Inflammatory macrophage treated with lipopolysaccharide for 1 hour (primary cell): ENCODE measurements around the gene ZNF837.
A peak's percentile ranks its signal among the peaks of the same experiment; 100 is the strongest.
"Not testable (repeated sequence)": the region's sequence is repeated elsewhere in the genome, so short reads cannot be mapped to it uniquely, and the experiment has no call there.

ENCODE experiments used
- DNase-seq, 2 donors: peaks; one replicate each; pipeline ENCODE4 v3.0.0-alpha.2; 2020 to 2022

ZNF837 gene

DNA sequence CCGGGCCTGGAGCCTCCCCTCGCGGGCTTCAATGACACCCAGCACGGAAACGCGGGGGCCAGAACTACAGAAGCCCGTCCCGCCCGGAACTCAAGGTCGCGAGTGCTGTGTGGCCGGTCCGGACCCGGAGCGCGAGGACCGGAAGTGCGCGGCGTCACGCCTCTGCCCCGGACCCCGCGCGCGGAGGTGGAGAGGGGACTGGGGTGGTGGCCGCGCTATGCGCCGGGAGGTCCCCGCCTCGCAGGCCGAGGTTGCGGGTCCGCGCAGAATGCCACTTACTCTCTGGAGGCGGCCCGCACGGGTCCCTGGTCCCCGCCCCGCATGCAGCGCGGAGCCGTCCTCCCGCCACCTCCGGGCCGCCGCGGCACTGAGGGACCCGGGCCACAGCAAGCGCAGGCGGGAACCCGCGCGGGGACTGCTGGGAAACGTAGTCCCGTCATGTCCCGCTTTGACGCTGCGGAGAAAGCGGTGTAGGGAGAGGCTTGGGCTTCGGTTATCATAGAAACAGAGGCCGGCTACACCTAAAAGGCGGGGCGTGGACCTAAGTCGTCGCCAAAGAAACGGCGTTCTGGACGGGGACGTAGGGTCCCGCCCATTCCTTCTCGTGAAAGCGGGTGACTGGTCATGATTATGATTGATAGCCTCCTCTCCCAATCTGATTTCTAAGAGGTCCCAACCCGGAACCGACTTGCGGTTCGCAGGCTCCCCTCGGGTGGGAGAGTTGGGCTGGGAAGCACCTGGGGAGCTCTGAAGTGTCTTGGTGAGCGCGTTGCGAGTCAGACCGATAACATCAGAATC, at the start of gene ZNF837:
Gene ZNF837, minus strand, starts transcription at position 369 of the 798 bp plus-strand sequence. CDS start 11,698 bp downstream, outside the sequence.
- peak; percentile 100 for DNase-seq

DNA sequence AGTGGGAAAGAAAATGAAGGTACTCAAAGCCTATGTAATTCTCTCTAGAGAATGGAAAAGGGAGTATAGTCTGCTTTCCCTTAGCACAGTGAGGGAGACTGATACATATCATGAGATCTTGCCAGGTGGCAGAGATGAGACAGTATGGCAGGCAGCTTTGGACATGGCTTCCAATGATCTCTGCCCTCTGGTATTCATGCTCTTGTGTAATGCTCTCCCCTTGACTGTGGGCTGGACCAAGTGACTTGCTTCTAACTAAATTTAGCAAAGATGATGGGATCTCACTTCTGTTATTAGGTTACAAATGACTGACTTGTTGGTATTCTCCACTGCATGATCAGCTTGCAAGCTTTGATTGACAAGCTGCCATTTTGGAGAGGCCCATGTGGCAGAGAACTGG, 48.9 kb upstream of the ZNF837 start:
- no peak for DNase-seq

DNA sequence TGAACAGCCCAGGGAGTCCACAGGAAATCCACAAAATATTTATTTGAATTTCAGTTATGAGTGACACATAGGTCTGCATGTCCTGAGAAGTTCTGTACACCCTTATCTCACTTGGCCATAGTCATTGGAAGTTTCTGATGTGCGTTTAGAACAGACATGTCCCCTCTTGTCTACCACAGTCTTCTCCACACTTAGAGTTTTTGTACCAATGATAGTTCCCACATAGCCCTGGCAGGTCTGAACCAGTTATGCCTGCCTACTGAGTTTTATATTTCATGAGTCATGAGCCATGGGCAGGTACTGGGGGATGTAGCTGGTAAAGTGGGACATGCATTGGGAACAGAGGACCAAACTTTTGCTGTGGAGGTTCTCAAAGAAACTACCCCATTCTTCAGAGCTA, 47.8 kb upstream of the ZNF837 start:
- DNase-seq: no peak

DNA sequence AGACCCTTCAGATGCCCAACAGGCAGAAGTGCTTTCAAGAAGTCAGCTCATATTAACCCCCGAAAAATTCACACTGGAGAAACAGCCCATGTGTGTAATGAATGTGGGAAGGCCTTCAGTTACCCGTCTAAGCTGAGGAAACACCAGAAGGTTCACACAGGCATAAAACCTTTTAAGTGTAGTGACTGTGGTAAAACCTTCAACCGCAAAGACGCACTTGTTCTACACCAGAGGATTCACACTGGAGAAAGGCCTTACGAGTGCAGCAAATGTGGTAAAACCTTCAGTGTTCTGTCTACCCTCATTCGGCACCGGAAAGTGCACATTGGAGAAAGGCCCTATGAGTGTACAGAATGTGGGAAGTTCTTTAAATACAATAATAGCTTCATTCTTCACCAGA, 36.2 kb upstream of the ZNF837 start:
- DNase-seq: no peak

DNA sequence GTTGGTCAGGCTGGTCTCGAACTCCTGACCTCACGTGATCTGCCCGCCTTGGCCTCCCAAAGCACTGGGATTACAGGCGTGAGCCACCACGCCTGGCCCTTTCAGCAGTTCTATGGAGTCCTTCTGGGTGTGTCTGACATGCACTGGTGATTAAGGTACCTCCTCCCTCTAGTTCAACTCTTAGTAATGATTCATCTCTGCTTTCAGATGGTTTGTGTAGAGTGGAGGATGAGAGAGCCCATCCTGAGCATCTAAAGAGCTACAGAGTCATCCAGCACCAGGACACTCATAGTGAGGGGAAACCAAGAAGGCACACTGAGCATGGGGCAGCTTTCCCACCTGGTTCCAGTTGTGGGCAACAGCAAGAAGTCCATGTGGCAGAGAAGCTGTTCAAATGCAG, 35.8 kb upstream of the ZNF837 start:
- no peak for DNase-seq

DNA sequence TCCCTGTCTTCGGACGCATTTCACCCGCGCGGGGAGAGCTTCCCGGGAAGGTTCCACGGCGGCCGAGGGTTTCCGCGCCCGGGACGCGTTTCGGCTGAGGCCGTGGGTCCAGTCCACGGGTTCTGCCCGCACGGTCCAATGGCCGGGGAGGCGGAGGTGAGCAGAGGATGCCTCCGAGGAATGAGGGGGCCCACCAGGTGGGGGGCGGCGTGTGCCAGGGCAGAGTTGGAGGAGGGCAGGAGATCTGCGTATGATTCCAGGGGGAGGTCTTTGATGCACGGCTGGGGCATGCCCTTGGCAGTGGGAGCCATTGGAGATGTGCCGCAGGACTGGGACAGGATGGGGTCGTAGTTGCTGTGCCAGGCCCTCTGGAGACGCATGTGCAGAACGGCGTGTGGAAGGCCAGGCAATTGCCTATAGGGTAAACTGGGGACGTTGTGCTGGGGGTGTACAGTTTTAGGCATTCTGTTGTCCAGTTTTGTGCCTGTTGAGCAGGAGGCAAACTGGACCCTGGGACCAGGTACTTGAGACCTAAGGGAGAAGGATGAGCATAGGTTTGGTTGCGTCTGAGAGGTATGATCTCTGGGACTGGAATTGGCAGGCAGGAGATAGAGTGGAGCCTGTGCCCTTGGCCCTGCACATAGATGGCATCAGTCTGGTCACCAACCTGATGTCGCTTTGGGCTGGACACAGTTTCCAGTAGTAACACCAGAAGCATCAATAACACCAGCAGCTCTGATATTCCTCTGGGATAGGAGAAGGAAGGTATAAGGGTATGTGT, 28.4 kb upstream of the ZNF837 start:
- DNase-seq: no peak

DNA sequence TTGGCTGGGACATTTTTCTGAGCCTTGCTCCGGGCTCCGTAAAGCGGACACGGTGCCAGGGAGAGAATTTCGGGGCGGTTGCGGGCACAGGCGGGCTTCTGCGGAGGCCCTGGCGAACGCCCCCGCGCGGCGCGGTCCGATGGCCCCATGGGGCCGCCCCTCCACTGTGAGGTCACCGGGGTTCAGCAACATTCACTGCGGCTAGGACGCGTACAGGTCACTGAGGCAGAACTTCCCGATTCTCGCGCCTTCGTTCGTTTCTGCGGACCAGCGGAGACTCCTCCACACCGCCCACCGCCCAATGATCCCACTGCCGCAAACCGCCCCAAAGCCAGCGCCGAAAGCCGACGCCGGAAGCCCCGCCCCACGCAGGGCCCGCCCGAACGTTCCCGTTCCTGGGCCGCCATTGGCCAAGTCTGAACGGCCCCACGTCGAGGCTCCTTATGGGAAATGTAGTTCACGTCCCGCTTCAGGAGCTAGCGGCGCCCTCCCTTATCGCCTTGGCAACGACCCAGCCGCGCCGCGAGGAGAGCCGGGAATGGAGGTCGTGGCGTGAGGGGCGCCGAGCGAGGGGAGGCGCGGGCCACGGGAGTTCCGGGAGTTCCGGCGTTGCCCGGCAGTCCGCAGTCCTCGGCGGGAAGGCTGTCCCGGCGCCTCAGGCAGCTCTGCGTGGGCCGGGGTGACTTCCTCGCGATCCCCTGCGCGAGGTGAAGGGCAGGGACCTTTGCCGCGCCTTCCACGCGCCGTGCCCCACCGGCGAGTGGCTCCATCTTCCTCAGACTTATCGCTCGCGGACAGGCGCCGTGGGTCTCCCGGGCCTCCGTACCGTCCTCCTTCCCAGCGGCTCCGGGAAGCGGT, 27.6 kb upstream of the ZNF837 start, which contains the start of gene ZNF584:
Gene ZNF584, plus strand, starts transcription at position 498 of the 858 bp plus-strand sequence. CDS start 499 bp downstream, outside the sequence.
- peak; percentile 95 to 96 for DNase-seq

DNA sequence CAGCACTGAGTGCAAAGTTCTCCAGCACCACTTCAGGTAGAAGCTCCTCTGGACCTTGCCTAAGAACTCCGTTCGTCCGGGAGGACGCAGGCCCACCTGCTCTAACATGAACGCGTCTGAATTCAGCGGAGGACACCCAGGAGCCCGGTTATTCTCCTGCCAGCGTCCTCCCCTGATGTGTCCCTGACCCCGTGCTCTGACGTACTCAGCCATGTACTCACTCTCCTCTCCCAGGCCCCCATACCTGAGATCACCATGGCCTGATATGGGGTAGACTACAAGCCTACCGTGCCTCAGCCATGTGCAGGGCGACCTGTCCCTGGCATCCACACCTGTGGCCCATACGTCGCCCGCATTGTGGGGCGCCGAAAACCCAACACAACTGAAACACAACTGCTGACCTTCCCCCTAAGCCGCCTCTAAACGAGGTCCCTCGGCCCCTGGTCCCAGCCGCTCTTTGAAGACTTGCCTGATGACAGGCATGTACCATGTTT, 26.9 kb upstream of the ZNF837 start:
- DNase-seq: no peak

DNA sequence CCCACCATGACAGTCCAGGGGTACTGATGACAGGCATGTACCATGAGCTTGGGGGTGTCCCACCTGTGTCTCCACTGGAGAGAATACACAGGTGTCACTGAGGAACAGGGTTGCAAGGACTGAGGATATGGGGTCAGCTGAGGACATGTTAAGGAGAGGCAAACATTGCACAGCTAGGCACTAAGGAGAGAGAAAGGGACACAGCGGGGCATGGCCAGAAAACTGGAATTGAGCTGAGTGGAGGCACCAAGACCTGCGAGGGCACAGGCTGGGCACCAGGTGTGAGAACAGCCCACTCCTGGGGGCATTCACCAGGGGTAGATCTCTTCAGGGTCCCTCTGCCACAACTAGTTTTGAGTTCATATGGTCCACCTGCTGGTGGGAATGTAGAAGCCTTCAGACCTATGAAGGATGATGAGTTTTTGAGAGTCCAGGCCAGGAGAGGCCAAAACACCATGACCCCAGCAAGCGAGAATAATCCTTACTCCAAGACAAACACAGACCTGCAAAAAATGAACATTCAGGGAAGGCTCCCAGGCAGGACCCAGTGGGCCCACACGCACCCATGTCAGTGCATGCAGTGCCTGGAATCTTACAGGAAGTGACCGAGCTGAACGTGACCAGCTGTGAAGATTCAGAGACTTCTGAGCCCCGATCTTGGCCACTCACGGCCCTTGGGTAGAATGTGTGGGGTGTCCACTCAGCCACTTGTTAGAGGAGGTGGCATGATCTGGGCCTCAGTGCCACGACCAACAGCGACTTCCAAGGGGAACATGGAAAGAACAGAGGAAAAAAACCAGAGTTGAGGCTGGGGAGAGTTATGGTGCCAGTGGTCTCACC, 26.2 kb upstream of the ZNF837 start:
- DNase-seq: no peak

DNA sequence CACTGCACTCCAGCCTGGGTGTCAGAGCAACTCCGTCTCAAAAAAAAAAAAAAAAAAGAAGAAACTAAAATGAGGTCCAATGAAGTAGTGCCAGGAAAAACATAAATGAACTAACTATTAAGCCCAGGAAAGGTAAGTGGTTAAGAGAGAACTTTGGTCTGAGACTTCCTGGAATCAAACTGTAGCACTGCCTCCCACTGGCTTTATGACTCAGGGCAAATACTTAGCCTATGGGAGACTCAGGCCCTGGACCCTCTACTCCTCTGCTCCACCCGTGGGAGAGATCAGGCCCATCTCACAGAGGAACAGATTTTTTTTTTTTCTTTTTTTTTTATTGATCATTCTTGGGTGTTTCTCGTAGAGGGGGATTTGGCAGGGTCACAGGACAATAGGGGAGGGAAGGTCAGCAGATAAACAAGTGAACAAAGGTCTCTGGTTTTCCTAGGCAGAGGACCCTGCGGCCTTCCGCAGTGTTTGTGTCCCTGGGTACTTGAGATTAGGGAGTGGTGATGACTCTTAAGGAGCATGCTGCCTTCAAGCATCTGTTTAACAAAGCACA, 23.2 kb upstream of the ZNF837 start:
- not testable (repeated sequence) for DNase-seq

DNA sequence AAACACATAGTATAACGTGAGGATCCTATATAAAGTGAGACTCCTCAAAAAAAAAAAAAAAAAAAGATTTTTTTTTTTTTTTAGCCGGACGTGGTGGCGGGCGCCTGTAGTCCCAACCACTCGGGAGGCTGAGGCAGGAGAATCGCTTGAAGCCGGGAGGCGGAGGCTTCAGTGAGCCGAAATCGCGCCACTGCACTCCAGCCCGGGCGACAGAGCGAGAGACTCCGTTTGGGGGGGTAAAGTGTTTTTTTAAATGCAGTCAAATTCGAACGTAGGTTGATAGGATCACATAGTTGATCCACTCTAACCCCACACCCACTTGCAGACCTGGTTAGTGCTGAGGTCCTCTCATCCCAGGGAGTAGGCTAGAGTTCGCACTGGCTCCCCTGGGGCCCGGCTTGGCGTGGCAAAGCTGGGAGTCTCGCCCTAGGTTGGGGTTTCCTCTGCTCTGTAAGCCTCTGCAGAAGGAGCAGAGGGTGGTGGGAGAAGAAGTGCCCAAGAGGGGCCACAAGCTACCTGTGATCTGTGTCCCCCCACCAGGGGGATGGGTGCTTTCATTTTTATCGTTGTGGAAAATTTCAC, 21.1 kb upstream of the ZNF837 start:
- DNase-seq: no peak

DNA sequence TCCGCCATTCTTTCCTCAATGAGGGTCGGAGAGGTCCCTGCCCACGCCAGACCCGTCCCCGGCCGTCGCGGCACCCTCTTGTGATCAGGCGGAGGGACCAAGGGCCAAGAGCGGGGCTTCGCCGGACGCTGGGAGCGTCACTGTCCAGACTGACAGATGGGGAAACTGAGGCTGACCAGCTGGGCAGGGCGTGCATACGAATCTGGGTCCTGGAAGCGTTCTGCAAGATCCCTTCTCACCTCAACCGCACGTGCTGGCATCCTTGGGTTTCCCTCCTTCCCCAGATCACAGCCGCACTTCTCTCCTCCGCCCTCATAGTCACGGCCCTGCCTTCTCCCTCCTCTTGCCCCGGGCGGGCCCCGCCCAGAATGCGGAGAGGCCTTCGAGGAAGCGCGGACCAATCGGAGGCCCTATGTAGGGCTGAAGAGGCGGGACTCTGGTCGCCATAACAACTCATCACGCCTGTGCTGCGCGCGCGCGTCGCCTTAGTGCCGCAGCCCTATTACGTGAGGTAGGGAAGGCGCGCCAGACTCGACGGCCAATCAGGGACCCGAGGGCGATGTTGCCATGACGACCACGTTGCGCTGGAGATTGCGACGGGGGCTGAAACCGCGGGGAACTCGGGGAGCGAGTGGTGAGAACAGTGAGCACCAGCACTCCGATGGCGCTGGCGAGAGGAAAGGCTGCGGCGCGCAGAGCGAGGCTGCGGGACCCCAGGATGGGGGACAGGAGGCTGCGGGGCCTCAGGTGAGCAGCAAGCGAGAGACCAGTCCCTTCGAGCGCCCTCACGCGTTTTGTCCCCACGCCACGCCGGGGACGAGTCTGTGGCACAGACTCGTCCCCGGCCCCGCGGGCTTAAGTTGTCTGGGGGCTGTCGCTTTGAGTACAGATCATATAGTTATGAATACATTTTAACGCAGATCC, 20.3 kb upstream of the ZNF837 start:
- DNase-seq: peak; percentile 99

DNA sequence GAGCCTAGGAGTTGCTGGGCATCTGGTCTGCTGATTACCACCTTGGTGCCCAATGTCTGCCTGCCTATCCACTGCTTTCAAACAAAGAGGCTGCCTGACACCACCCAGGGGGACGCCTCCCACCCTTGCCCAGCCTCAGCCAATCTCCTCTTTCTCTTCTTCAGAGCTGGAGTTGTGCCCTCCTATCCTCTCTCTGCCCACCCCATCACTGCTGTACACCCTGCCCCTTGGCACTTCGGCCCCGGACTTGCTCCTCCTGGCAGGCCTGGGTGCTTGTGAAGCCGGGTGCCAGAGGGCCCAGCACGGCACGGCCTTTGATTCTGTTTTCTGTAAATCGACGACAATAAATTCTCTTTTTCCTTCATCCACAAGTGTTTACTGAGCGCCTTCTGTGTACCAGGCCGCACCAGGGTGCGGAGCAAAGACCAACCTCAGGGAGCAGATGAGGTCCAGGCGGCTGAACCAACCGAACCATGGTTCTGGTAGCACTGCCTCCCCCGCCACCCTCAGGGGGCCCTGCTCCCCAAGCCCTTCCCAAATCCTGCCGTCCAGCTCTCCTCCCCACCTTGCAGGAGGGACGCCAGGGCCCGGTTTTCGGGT, 19.6 kb upstream of the ZNF837 start:
- DNase-seq: no peak

DNA sequence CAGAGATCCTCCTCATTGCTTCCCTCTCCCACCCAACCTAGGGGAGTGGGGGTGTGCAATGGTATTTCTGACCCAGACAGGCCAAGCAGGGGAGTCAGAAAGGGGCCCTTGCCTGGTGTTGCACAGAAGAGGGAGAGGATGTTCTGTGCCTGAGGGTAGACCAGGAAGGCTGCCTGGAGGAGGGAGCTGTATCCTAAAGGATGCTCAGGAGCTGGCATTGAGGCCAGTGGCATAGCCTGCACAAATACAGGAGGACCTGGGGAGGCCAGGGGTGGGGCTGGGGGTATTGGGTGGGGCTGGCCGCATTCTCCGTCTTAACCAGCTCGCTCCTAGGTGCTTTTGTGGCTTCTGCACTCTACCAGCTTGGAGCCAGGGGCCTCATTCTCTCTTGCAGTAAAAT, 19.1 kb upstream of the ZNF837 start:
- no peak for DNase-seq

DNA sequence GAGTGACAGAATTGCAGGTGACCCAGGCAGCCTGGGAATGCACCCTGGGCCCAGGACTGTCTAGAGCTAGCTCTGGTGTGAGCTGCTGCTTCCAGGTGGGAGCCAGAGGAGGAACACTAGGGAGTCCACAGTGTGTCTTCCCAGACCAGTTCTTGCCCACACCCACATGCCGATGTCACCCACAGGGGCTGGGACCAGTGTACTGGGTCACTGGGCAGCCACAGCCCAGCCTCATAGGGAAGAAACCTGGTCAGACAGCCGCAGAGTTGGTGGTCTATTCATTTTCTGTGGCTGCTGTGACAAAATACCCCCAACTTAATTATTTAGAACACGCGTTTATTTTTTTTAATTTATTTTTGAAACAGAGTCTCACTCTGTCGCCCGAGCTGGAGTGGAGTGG, 17.7 kb upstream of the ZNF837 start:
- no peak for DNase-seq

DNA sequence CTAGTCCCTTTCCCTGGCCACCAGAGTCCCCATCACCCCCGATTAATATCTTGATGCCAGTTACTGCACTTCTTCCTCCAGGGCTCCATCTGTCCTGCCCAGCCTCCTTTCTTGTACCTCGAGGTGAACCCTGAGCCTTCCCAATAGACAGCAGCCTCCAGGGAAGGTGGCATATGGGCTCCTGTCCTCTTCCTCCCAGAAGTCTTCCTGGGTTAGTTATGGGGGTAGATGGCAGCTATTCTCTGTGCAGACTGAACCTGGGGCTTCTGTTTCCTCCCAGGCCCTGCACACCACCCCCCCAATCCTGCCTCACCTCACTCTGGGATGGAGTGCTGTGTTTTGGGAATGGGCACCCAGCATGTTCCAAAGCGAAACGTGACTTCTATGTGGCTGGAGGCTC, 17.3 kb upstream of the ZNF837 start:
- no peak for DNase-seq

DNA sequence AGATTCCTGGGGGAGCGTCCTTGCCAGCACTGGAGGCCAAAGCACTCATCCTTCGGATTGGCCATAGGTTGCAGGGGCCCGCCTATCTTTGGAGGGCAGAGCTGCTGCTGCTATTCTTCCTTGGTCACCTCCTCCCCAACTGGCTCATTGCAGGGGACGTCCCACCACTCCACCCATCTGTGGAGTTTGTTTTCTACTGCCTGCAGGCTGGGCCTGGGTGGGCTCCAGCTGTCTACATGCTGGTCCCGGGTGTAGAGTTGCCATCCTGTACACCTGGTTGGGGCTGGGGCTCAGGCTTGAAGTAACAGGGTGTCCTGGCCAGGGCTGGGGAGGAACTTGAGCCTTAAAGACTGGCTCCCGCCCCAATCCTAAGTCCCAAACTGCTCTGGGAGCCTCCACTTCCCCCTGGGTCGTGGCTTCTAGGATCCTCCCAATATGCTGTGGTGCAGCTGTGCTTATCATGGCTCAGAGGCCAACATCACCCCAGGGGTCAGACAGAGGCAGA, 16.8 kb upstream of the ZNF837 start:
- DNase-seq: no peak

DNA sequence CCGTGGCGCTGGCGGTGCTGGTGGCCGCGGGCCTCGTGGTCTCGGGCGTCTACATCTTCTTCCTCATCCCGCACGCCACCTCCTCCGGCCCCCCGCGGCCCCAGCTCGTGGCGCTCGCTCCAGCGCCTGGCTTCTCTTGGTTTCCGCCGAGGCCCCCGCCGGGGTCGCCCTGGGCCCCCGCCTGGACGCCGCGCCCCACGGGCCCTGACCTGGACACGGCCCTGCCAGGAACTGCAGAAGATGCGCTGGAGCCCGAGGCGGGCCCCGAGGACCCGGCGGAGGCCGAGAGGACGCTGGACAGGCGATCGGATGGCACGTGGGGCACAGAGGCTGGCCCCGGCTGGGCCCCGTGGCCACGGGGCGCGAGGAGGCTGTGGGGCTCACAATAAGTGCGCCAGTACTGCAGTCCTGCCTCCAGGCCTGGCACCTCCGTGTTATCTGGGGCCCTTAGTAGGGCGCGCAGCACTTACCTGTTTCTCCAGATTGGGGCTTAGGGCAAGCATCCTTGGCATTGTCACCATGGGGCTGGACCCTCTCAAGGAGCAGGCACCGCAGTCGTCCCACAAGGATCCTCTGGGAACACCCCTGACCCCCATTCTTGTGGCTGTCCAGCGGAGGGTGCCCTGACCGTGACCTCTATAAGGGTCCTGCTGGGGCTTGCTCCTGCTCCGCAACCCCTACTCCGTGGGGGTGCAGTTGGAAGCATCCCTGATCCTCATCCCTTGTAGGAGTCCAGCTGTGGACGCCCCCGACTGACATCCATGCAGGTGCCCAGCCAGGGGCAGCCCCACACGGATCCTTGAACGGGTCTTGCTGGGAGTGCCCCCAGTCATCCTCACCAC, 16.1 kb upstream of the ZNF837 start:
- DNase-seq: no peak
